ENCODE results near the gene PRKAB1.

PRKAB1 gene

GRCh38 chr12:119661882-119662281 is 6.1 kb upstream of the PRKAB1 start:
- DNase-seq (ENCODE audit: low read depth in 3 of 3), result no peak

GRCh38 chr12:119664642-119665041 is 3.3 kb upstream of the PRKAB1 start:
- no peak for DNase-seq (ENCODE audit: low read depth in 3 of 3)

- DNase-seq (ENCODE audit: low read depth in 3 of 3), result no peak
These were observed 2.6 kb upstream of the PRKAB1 start for GRCh38 chr12:119665164-119665929.

GRCh38 chr12:119666226-119666795 is 1.6 kb upstream of the PRKAB1 start:
- no peak for DNase-seq (ENCODE audit: low read depth in 3 of 3)

GRCh38 chr12:119666900-119667576 is 895 bp upstream of the PRKAB1 start:
- no peak for DNase-seq (ENCODE audit: low read depth in 3 of 3)

- DNase-seq (ENCODE audit: low read depth in 3 of 3), result no peak
These were observed 450 bp downstream of the PRKAB1 start for GRCh38 chr12:119668324-119668841.

- DNase-seq (ENCODE audit: low read depth in 3 of 3), result no peak
These were observed 2.0 kb downstream of the PRKAB1 start for GRCh38 chr12:119669744-119670472.

- DNase-seq (ENCODE audit: low read depth in 3 of 3), result no peak
These were observed 3.1 kb downstream of the PRKAB1 start for GRCh38 chr12:119671070-119671469.

GRCh38 chr12:119672194-119672593 is 4.3 kb downstream of the PRKAB1 start:
- no peak for DNase-seq (ENCODE audit: low read depth in 3 of 3)

GRCh38 chr12:119673634-119674033 is 5.7 kb downstream of the PRKAB1 start:
- no peak for DNase-seq (ENCODE audit: low read depth in 3 of 3)

GRCh38 chr12:119674560-119674959 is 6.6 kb downstream of the PRKAB1 start:
- DNase-seq (ENCODE audit: low read depth in 3 of 3), result no peak

GRCh38 chr12:119676022-119676421 is 8.1 kb downstream of the PRKAB1 start:
- no peak for DNase-seq (ENCODE audit: low read depth in 3 of 3)

- no peak for DNase-seq (ENCODE audit: low read depth in 3 of 3)
These were observed 8.6 kb downstream of the PRKAB1 start for GRCh38 chr12:119676573-119676972.

GRCh38 chr12:119678459-119678858 is 10.5 kb downstream of the PRKAB1 start:
- no peak for DNase-seq (ENCODE audit: low read depth in 3 of 3)

GRCh38 chr12:119679081-119679480 is 11.1 kb downstream of the PRKAB1 start:
- DNase-seq (ENCODE audit: low read depth in 3 of 3), result no peak

GRCh38 chr12:119679490-119679889 is 11.6 kb downstream of the PRKAB1 start:
- no peak for DNase-seq (ENCODE audit: low read depth in 3 of 3)

GRCh38 chr12:119681111-119681510 is 13.2 kb downstream of the PRKAB1 start:
- no peak for DNase-seq (ENCODE audit: low read depth in 3 of 3)

GRCh38 chr12:119681728-119682638 is 14.1 kb downstream of the PRKAB1 start:
- no peak for DNase-seq (ENCODE audit: low read depth in 3 of 3)

- DNase-seq (ENCODE audit: low read depth in 3 of 3), result no peak
These were observed 14.8 kb downstream of the PRKAB1 start for GRCh38 chr12:119682639-119683252.

GRCh38 chr12:119683413-119683812 is 15.5 kb downstream of the PRKAB1 start:
- DNase-seq (ENCODE audit: low read depth in 3 of 3), result no peak

GRCh38 chr12:119683816-119684215 is 15.9 kb downstream of the PRKAB1 start:
- DNase-seq (ENCODE audit: low read depth in 3 of 3), result no peak
